Uterus (tissue), 4 donors: ENCODE data around the gene SOX1. TPM values are rescaled to one million over a fixed set of nuclear protein-coding genes. Genes with fewer than 3 reads are reported as not detected.

Experiments
- DNase-seq, 2 donors: peaks; one replicate each; pipeline ENCODE4 v3.0.0-alpha.2; 2019 to 2020
- H3K27ac ChIP-seq, 2 donors: fragments of 200-600 bp; sonication (generic); 1 replicate in 1 of 2; 2 replicates in 1 of 2; pipeline ENCODE4 v1.5.1; 2016 to 2018
- H3K27me3 ChIP-seq, 2 donors: fragments of 200-600 bp; sonication (generic); one replicate each; pipeline ENCODE4 v1.5.1; 2018 to 2019; ENCODE audit warnings: control low read depth in 1 of 2
- H3K36me3 ChIP-seq, 2 donors: fragments of 200-600 bp; sonication (generic); one replicate each; pipeline ENCODE4 v1.5.1; 2019; ENCODE audit warnings: control low read depth in 1 of 2
- H3K4me1 ChIP-seq, 2 donors: fragments of 200-600 bp; sonication (generic); one replicate each; pipeline ENCODE4 v1.5.1; 2018 to 2019; ENCODE audit warnings: control low read depth in 1 of 2
- H3K4me3 ChIP-seq, 2 donors: fragments of 200-600 bp; sonication (generic); 1 replicate in 1 of 2; 2 replicates in 1 of 2; pipeline ENCODE4 v1.5.1; 2018 to 2019; ENCODE audit warnings: mild to moderate bottlenecking in 1 of 2
- H3K9me3 ChIP-seq, 2 donors: fragments of 200-600 bp; sonication (generic); one replicate each; pipeline ENCODE4 v1.5.1; 2019; ENCODE audit warnings: control low read depth in 1 of 2
- CTCF ChIP-seq, 4 experiments: fragments of 200-600 bp in 2 of 4; fragments of 450-650 bp in 2 of 4; sonication (generic) in 2 of 4; IDR thresholded peaks; one replicate each; pipeline ENCODE4 v1.5.1; 2016 to 2019; ENCODE audit warnings: antibody characterized with exemption in 4 of 4, mild to moderate bottlenecking in 2 of 4, moderate library complexity in 1 of 4
- POLR2A ChIP-seq, 2 donors: fragments of 450-650 bp; IDR thresholded peaks; one replicate each; pipeline ENCODE4 v1.6.1; 2016; ENCODE audit warnings: antibody characterized with exemption in 2 of 2, mild to moderate bottlenecking in 1 of 2, moderate library complexity in 1 of 2
- intact Hi-C: fragments of 100-400 bp; cut with DNase I; formaldehyde crosslinking; loops from one replicate; pipeline ENCODE4 v1.15.1; 2023; ENCODE audit warnings: low total_unique reads
- total RNA-seq, 4 donors: library from RNA; depleted of rRNA in 3 of 4; stranded (reverse); fragments of >200 nt in 3 of 4; gene quantifications; one replicate each; pipeline versions ENCODE4 v1.1.0 to v1.2.4, GENCODE V29; 2014 to 2023
- donor health status: DM: yes; HTN: yes; CAD: no.

The SOX1 gene
- total RNA-seq, 4 donors from 2014 or later = not detected

- no peak for DNase-seq
- no peak overlapping the region for H3K27ac ChIP-seq
- no peaks in the 10 kb centered on the region for H3K9me3 ChIP-seq
- intact Hi-C loops = no loop called here
- H3K4me1 ChIP-seq = peaks cover 0 to 25% of the 10 kb centered on the region in 2 donors
- no peak for TF ChIP-seq POLR2A (IDR thresholded peaks at IDR 0.05)
- no peak for TF ChIP-seq CTCF (IDR thresholded peaks at IDR 0.05)
- no peak overlapping the region for H3K4me3 ChIP-seq
- no peaks in the 10 kb centered on the region for H3K36me3 ChIP-seq
- H3K27me3 ChIP-seq = peaks cover 0 to 65% of the 10 kb centered on the region in 2 donors
These were observed 1.7 kb downstream of the SOX1 start for GRCh38 chr13:112068540-112069060.

- Histone ChIP-seq H3K4me1 (peaks cover 0 to 28% of the 10 kb centered on the region in 2 donors), H3K36me3 (no peaks in the 10 kb centered on the region), H3K4me3 (no peak overlapping the region), H3K9me3 (no peaks in the 10 kb centered on the region), H3K27me3 (peaks cover 0 to 65% of the 10 kb centered on the region in 2 donors), H3K27ac (no peak overlapping the region)
- DNase-seq = no peak
- intact Hi-C loops = no loop called here
- no peak for TF ChIP-seq CTCF (IDR thresholded peaks at IDR 0.05)
- no peak for TF ChIP-seq POLR2A (IDR thresholded peaks at IDR 0.05)
These were observed 2.3 kb downstream of the SOX1 start for GRCh38 chr13:112069061-112069844.

GRCh38 chr13:112069845-112070251, 2.9 kb downstream of the SOX1 start:
- no peak overlapping the region for H3K4me3 ChIP-seq
- H3K27me3 ChIP-seq = peaks cover 0 to 67% of the 10 kb centered on the region in 2 donors
- no peak for DNase-seq
- no peak for TF ChIP-seq CTCF (IDR thresholded peaks at IDR 0.05)
- no peak for TF ChIP-seq POLR2A (IDR thresholded peaks at IDR 0.05)
- no peak overlapping the region for H3K27ac ChIP-seq
- H3K36me3 ChIP-seq = no peaks in the 10 kb centered on the region
- H3K4me1 ChIP-seq = peaks cover 0 to 28% of the 10 kb centered on the region in 2 donors
- intact Hi-C loops = no loop called here
- H3K9me3 ChIP-seq = no peaks in the 10 kb centered on the region

GRCh38 chr13:112071102-112071722, 4.3 kb downstream of the SOX1 start:
- Histone ChIP-seq H3K27me3 (peaks cover 0 to 68% of the 10 kb centered on the region in 2 donors), H3K27ac (no peak overlapping the region), H3K4me3 (no peak overlapping the region), H3K36me3 (no peaks in the 10 kb centered on the region), H3K4me1 (peaks cover 0 to 28% of the 10 kb centered on the region in 2 donors), H3K9me3 (no peaks in the 10 kb centered on the region)
- no peak for TF ChIP-seq POLR2A (IDR thresholded peaks at IDR 0.05)
- no peak for TF ChIP-seq CTCF (IDR thresholded peaks at IDR 0.05)
- DNase-seq = no peak
- intact Hi-C loops = no loop called here
